Uterus (tissue), 4 donors: ENCODE measurements around the gene PRL. TPM values are rescaled to one million over a fixed set of nuclear protein-coding genes. Genes with fewer than 3 reads are reported as not detected.

Experiments
- DNase-seq, 2 donors: peaks; one replicate each; pipeline ENCODE4 v3.0.0-alpha.2; 2019 to 2020
- H3K27ac ChIP-seq, 2 donors: fragments of 200-600 bp; sonication (generic); 1 replicate in 1 of 2; 2 replicates in 1 of 2; pipeline ENCODE4 v1.5.1; 2016 to 2018
- H3K27me3 ChIP-seq, 2 donors: fragments of 200-600 bp; sonication (generic); one replicate each; pipeline ENCODE4 v1.5.1; 2018 to 2019; ENCODE audit warnings: control low read depth in 1 of 2
- H3K36me3 ChIP-seq, 2 donors: fragments of 200-600 bp; sonication (generic); one replicate each; pipeline ENCODE4 v1.5.1; 2019; ENCODE audit warnings: control low read depth in 1 of 2
- H3K4me1 ChIP-seq, 2 donors: fragments of 200-600 bp; sonication (generic); one replicate each; pipeline ENCODE4 v1.5.1; 2018 to 2019; ENCODE audit warnings: control low read depth in 1 of 2
- H3K4me3 ChIP-seq, 2 donors: fragments of 200-600 bp; sonication (generic); 1 replicate in 1 of 2; 2 replicates in 1 of 2; pipeline ENCODE4 v1.5.1; 2018 to 2019; ENCODE audit warnings: mild to moderate bottlenecking in 1 of 2
- H3K9me3 ChIP-seq, 2 donors: fragments of 200-600 bp; sonication (generic); one replicate each; pipeline ENCODE4 v1.5.1; 2019; ENCODE audit warnings: control low read depth in 1 of 2
- CTCF ChIP-seq, 4 experiments: fragments of 200-600 bp in 2 of 4; fragments of 450-650 bp in 2 of 4; sonication (generic) in 2 of 4; IDR thresholded peaks; one replicate each; pipeline ENCODE4 v1.5.1; 2016 to 2019; ENCODE audit warnings: antibody characterized with exemption in 4 of 4, mild to moderate bottlenecking in 2 of 4, moderate library complexity in 1 of 4
- POLR2A ChIP-seq, 2 donors: fragments of 450-650 bp; IDR thresholded peaks; one replicate each; pipeline ENCODE4 v1.6.1; 2016; ENCODE audit warnings: antibody characterized with exemption in 2 of 2, mild to moderate bottlenecking in 1 of 2, moderate library complexity in 1 of 2
- intact Hi-C: fragments of 100-400 bp; cut with DNase I; formaldehyde crosslinking; loops from one replicate; pipeline ENCODE4 v1.15.1; 2023; ENCODE audit warnings: low total_unique reads
- total RNA-seq, 4 donors: library from RNA; depleted of rRNA in 3 of 4; stranded (reverse); fragments of >200 nt in 3 of 4; gene quantifications; one replicate each; pipeline versions ENCODE4 v1.1.0 to v1.2.4, GENCODE V29; 2014 to 2023
- donor health status: DM: yes; HTN: yes; CAD: no.

PRL gene
- total RNA-seq, 4 donors from 2014 or later = not detected

- no peaks in the 10 kb centered on the region for H3K27me3 ChIP-seq
- intact Hi-C loops = no loop called here
- H3K36me3 ChIP-seq = no peaks in the 10 kb centered on the region
- no peaks in the 10 kb centered on the region for H3K9me3 ChIP-seq
- no peak overlapping the region for H3K27ac ChIP-seq
- TF ChIP-seq CTCF (IDR thresholded peaks at IDR 0.05) = no peak
- TF ChIP-seq POLR2A (IDR thresholded peaks at IDR 0.05) = no peak
- no peak for DNase-seq
- no peaks in the 10 kb centered on the region for H3K4me1 ChIP-seq
- H3K4me3 ChIP-seq = no peak overlapping the region
Observed at GRCh38 chr6:22325481-22325880, 28.6 kb upstream of the PRL start.

- Histone ChIP-seq H3K27me3 (no peaks in the 10 kb centered on the region), H3K27ac (no peak overlapping the region), H3K9me3 (no peaks in the 10 kb centered on the region), H3K4me1 (no peaks in the 10 kb centered on the region), H3K4me3 (no peak overlapping the region), H3K36me3 (no peaks in the 10 kb centered on the region)
- TF ChIP-seq POLR2A (IDR thresholded peaks at IDR 0.05) (no peak), CTCF (IDR thresholded peaks at IDR 0.05) (no peak)
- intact Hi-C loops = no loop called here
- DNase-seq = no peak
Observed at GRCh38 chr6:22323848-22324247, 27.0 kb upstream of the PRL start.

GRCh38 chr6:22322103-22323030 is 25.5 kb upstream of the PRL start:
- TF ChIP-seq POLR2A (IDR thresholded peaks at IDR 0.05) = no peak
- no peak for TF ChIP-seq CTCF (IDR thresholded peaks at IDR 0.05)
- H3K27ac ChIP-seq = no peak overlapping the region

GRCh38 chr6:22320750-22321149 is 23.9 kb upstream of the PRL start:
- Histone ChIP-seq H3K27me3 (no peaks in the 10 kb centered on the region), H3K4me3 (no peak overlapping the region), H3K9me3 (no peaks in the 10 kb centered on the region), H3K27ac (no peak overlapping the region), H3K36me3 (no peaks in the 10 kb centered on the region), H3K4me1 (no peaks in the 10 kb centered on the region)
- no peak for DNase-seq
- intact Hi-C loops = no loop called here
- TF ChIP-seq POLR2A (IDR thresholded peaks at IDR 0.05) (no peak), CTCF (IDR thresholded peaks at IDR 0.05) (no peak)

More at GRCh38 chr6:22322103-22323030, 25.5 kb upstream of the PRL start:
- DNase-seq = no peak
- Histone ChIP-seq H3K4me3 (no peak overlapping the region), H3K36me3 (no peaks in the 10 kb centered on the region), H3K4me1 (no peaks in the 10 kb centered on the region), H3K27me3 (no peaks in the 10 kb centered on the region), H3K9me3 (no peaks in the 10 kb centered on the region)
- intact Hi-C loops = no loop called here

- Histone ChIP-seq H3K9me3 (peaks cover 0 to 6% of the 10 kb centered on the region in 2 donors), H3K36me3 (no peaks in the 10 kb centered on the region), H3K27me3 (no peaks in the 10 kb centered on the region), H3K27ac (no peak overlapping the region), H3K4me3 (no peak overlapping the region), H3K4me1 (no peaks in the 10 kb centered on the region)
- intact Hi-C loops = no loop called here
- no peak for DNase-seq
- TF ChIP-seq POLR2A (IDR thresholded peaks at IDR 0.05) = no peak
- no peak for TF ChIP-seq CTCF (IDR thresholded peaks at IDR 0.05)
Observed at GRCh38 chr6:22318404-22318803, 21.6 kb upstream of the PRL start.
